Breast epithelium (tissue), 4 donors: Measurements from ENCODE around the gene PTGES3. TPM values are rescaled to one million over a fixed set of nuclear protein-coding genes. Genes with fewer than 3 reads are reported as not detected.

Experiments used
- DNase-seq, 2 donors: peaks; one replicate each; pipeline ENCODE4 v3.0.0-alpha.2; 2019; ENCODE audit warnings: low spot score in 2 of 2
- H3K27ac ChIP-seq, 2 donors: fragments of 200-600 bp; sonication (generic) in 1 of 2; one replicate each; pipeline ENCODE4 v1.5.1; 2016 to 2019; ENCODE audit warnings: mild to moderate bottlenecking in 1 of 2
- H3K27me3 ChIP-seq, 2 donors: fragments of 200-600 bp; sonication (generic) in 1 of 2; one replicate each; pipeline versions ENCODE4 v1.5.1 to v1.6.0; 2017 to 2019; ENCODE audit warnings: control low read depth in 1 of 2, mild to moderate bottlenecking in 1 of 2
- H3K36me3 ChIP-seq: fragments of 200-600 bp; one replicate; pipeline ENCODE4 v1.5.1; 2019
- H3K4me1 ChIP-seq, 2 donors: fragments of 200-600 bp; sonication (generic); one replicate each; pipeline ENCODE4 v1.5.1; 2016 to 2019; ENCODE audit warnings: control low read depth in 1 of 2
- H3K4me3 ChIP-seq, 3 donors: fragments of 200-600 bp; sonication (generic); 1 replicate in 2 of 3; 2 replicates in 1 of 3; pipeline ENCODE4 v1.5.1; 2016 to 2019; ENCODE audit warnings: mild to moderate bottlenecking in 3 of 3, moderate library complexity in 2 of 3
- H3K9me3 ChIP-seq, 2 donors: fragments of 200-600 bp; sonication (generic) in 1 of 2; one replicate each; pipeline ENCODE4 v1.5.1; 2016 to 2019; ENCODE audit warnings: control low read depth in 1 of 2
- POLR2A ChIP-seq: fragments of 450-650 bp; IDR thresholded peaks from one replicate; pipeline ENCODE4 v1.6.1; 2016; ENCODE audit warnings: antibody characterized with exemption, mild to moderate bottlenecking, moderate library complexity
- POLR2AphosphoS5 ChIP-seq, 3 donors: sonication (generic); formaldehyde crosslinking; IDR thresholded peaks; one replicate each; pipeline ENCODE4 v1.6.1; 2017; ENCODE audit warnings: antibody characterized with exemption in 3 of 3
- intact Hi-C: fragments of 100-400 bp; cut with DNase I; formaldehyde crosslinking; loops from one replicate; pipeline ENCODE4 v1.15.1; 2023; ENCODE audit warnings: low total_unique reads
- total RNA-seq, 3 donors: library from RNA; depleted of rRNA; stranded (reverse); fragments of >200 nt; gene quantifications; one replicate each; pipeline ENCODE4 v1.1.0, GENCODE V29; 2016
- TF ChIP-seq, protein P1 (sequence below), 3 donors: fragments of 450-650 bp; IDR thresholded peaks; one replicate each; pipeline ENCODE4 v1.5.1; 2016 to 2017; ENCODE audit warnings: antibody characterized with exemption in 3 of 3, mild to moderate bottlenecking in 3 of 3, moderate library complexity in 3 of 3

Gene PTGES3
- total RNA-seq, 3 donors from 2014 or later: 85.0 to 134 (median 111) TPM

GRCh38 chr12:56628671-56629458 lies 59.2 kb downstream of the PTGES3 start:
- no peaks in the 10 kb centered on the region for H3K36me3 ChIP-seq
- H3K9me3 ChIP-seq: no peaks in the 10 kb centered on the region
- peaks cover 8 to 23% of the 10 kb centered on the region in 2 donors for H3K4me1 ChIP-seq
- H3K27ac ChIP-seq: peak overlapping the region; percentile 97
- TF ChIP-seq POLR2AphosphoS5 (IDR thresholded peaks at IDR 0.05) (peak in 2 of 3 donors; percentile 72 to 73), POLR2A (no peak)
- peak in 1 of 2 donors; percentile 56 for DNase-seq
- intact Hi-C loops: no loop called here
- H3K4me3 ChIP-seq: peak overlapping the region; percentile 99 to 100 (median 100)
- H3K27me3 ChIP-seq: no peaks in the 10 kb centered on the region

GRCh38 chr12:56626701-56627100 lies 61.4 kb downstream of the PTGES3 start:
- H3K4me3 ChIP-seq: no peak overlapping the region
- no peaks in the 10 kb centered on the region for H3K27me3 ChIP-seq
- TF ChIP-seq POLR2AphosphoS5 (IDR thresholded peaks at IDR 0.05) (no peak), POLR2A (no peak)
- TF ChIP-seq, protein P1, sequence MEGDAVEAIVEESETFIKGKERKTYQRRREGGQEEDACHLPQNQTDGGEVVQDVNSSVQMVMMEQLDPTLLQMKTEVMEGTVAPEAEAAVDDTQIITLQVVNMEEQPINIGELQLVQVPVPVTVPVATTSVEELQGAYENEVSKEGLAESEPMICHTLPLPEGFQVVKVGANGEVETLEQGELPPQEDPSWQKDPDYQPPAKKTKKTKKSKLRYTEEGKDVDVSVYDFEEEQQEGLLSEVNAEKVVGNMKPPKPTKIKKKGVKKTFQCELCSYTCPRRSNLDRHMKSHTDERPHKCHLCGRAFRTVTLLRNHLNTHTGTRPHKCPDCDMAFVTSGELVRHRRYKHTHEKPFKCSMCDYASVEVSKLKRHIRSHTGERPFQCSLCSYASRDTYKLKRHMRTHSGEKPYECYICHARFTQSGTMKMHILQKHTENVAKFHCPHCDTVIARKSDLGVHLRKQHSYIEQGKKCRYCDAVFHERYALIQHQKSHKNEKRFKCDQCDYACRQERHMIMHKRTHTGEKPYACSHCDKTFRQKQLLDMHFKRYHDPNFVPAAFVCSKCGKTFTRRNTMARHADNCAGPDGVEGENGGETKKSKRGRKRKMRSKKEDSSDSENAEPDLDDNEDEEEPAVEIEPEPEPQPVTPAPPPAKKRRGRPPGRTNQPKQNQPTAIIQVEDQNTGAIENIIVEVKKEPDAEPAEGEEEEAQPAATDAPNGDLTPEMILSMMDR (IDR thresholded peaks at IDR 0.05): no peak
- no peaks in the 10 kb centered on the region for H3K36me3 ChIP-seq
- H3K9me3 ChIP-seq: no peaks in the 10 kb centered on the region
- intact Hi-C loops: no loop called here
- H3K4me1 ChIP-seq: peaks cover 8 to 9% of the 10 kb centered on the region in 2 donors
- peak overlapping the region in 1 of 2 donors; percentile 13 for H3K27ac ChIP-seq
- DNase-seq: no peak

DNA sequence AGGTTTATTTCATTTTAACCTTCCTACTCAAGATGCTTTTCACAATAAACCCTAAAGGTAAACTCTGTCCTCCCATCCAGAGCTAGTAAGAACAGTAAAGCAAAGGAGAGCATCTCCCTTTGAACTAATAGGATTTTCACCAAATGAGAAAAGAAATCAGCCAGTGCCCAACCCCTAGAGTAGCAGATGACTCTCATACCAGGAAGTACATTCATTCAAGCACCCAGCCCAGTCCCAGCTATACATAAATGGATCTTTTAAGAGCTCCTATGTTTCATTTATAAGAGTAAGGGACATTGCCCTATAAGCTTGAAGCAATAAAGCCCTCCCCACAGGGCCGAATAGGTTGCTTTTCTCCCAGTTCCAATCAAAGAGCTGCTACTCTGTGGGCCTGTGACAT lies 65.5 kb downstream of the PTGES3 start:
- TF ChIP-seq POLR2AphosphoS5 (IDR thresholded peaks at IDR 0.05): no peak
- TF ChIP-seq, protein P1 (IDR thresholded peaks at IDR 0.05): no peak
- no peak for TF ChIP-seq POLR2A
- no peak for DNase-seq
- peaks cover 0 to 7% of the 10 kb centered on the region in 2 donors for H3K4me1 ChIP-seq

DNA sequence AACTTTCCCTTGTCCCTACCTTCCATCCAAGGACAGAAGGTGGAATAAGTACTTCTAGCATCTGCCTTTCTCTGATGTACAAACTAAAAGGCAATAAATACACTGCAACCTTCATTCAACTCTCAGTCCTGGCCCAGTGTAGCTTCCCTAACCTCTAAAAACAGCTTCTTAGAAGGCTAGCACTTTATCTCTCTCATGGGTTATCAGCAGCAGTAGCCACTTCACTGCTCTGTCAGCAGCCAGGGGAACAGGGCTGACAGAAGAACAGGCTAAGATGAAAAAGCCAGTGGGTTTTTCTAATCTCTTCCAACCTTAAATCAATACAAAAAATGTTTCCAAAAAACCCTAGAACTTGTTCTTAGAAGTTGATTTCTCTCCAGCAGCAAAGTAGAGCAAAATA lies 71.2 kb downstream of the PTGES3 start:
- no peak for DNase-seq
- Histone ChIP-seq H3K4me3 (no peak overlapping the region), H3K27ac (no peak overlapping the region), H3K36me3 (peaks cover 18% of the 10 kb centered on the region), H3K4me1 (no peaks in the 10 kb centered on the region), H3K27me3 (no peaks in the 10 kb centered on the region), H3K9me3 (no peaks in the 10 kb centered on the region)
- no peak for TF ChIP-seq POLR2A
- TF ChIP-seq POLR2AphosphoS5 (IDR thresholded peaks at IDR 0.05): no peak
- TF ChIP-seq, protein P1 (IDR thresholded peaks at IDR 0.05): no peak
- intact Hi-C loops: no loop called here

More for the DNA sequence above, 65.5 kb downstream of the PTGES3 start:
- H3K27ac ChIP-seq: no peak overlapping the region
- H3K36me3 ChIP-seq: no peaks in the 10 kb centered on the region
- H3K4me3 ChIP-seq: no peak overlapping the region
- no peaks in the 10 kb centered on the region for H3K27me3 ChIP-seq
- intact Hi-C loops: no loop called here
- H3K9me3 ChIP-seq: no peaks in the 10 kb centered on the region

DNA sequence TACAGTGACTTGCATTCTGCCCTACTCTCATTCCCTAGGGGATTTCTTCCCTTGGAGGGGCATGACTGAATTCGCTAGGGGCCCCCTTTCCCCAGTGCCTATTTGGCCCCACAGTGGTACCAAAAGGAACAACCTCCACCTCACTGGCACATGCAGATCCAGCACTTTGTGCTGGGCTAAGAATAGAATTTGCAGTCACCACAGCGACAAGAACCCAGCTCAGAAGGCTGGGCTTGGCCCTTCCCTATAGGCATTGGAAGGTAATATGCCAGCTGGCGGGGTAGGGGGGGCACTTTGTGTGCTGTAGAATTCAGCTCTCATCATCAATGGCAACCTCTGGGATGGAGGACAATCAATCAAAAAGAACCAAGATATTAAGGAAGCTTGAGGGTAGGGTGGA lies 71.8 kb downstream of the PTGES3 start:
- intact Hi-C loops: no loop called here
- H3K27me3 ChIP-seq: no peaks in the 10 kb centered on the region
- no peaks in the 10 kb centered on the region for H3K4me1 ChIP-seq
- H3K36me3 ChIP-seq: peaks cover 19% of the 10 kb centered on the region
- H3K27ac ChIP-seq: no peak overlapping the region
- TF ChIP-seq POLR2AphosphoS5 (IDR thresholded peaks at IDR 0.05) (no peak), POLR2A (no peak)
- TF ChIP-seq, protein P1 (IDR thresholded peaks at IDR 0.05): no peak
- H3K4me3 ChIP-seq: no peak overlapping the region
- no peaks in the 10 kb centered on the region for H3K9me3 ChIP-seq
- DNase-seq: no peak
